Uterus (tissue), 4 donors: ENCODE measurements around the gene OPTC. TPM values are rescaled to one million over a fixed set of nuclear protein-coding genes. Genes with fewer than 3 reads are reported as not detected.

ENCODE experiments used
- DNase-seq, 2 donors: peaks; one replicate each; pipeline ENCODE4 v3.0.0-alpha.2; 2019 to 2020
- H3K27ac ChIP-seq, 2 donors: fragments of 200-600 bp; sonication (generic); 1 replicate in 1 of 2; 2 replicates in 1 of 2; pipeline ENCODE4 v1.5.1; 2016 to 2018
- H3K27me3 ChIP-seq, 2 donors: fragments of 200-600 bp; sonication (generic); one replicate each; pipeline ENCODE4 v1.5.1; 2018 to 2019; ENCODE audit warnings: control low read depth in 1 of 2
- H3K36me3 ChIP-seq, 2 donors: fragments of 200-600 bp; sonication (generic); one replicate each; pipeline ENCODE4 v1.5.1; 2019; ENCODE audit warnings: control low read depth in 1 of 2
- H3K4me1 ChIP-seq, 2 donors: fragments of 200-600 bp; sonication (generic); one replicate each; pipeline ENCODE4 v1.5.1; 2018 to 2019; ENCODE audit warnings: control low read depth in 1 of 2
- H3K4me3 ChIP-seq, 2 donors: fragments of 200-600 bp; sonication (generic); 1 replicate in 1 of 2; 2 replicates in 1 of 2; pipeline ENCODE4 v1.5.1; 2018 to 2019; ENCODE audit warnings: mild to moderate bottlenecking in 1 of 2
- H3K9me3 ChIP-seq, 2 donors: fragments of 200-600 bp; sonication (generic); one replicate each; pipeline ENCODE4 v1.5.1; 2019; ENCODE audit warnings: control low read depth in 1 of 2
- POLR2A ChIP-seq, 2 donors: fragments of 450-650 bp; IDR thresholded peaks; one replicate each; pipeline ENCODE4 v1.6.1; 2016; ENCODE audit warnings: antibody characterized with exemption in 2 of 2, mild to moderate bottlenecking in 1 of 2, moderate library complexity in 1 of 2
- intact Hi-C: fragments of 100-400 bp; cut with DNase I; formaldehyde crosslinking; loops from one replicate; pipeline ENCODE4 v1.15.1; 2023; ENCODE audit warnings: low total_unique reads
- total RNA-seq, 4 donors: library from RNA; depleted of rRNA in 3 of 4; stranded (reverse); fragments of >200 nt in 3 of 4; gene quantifications; one replicate each; pipeline versions ENCODE4 v1.1.0 to v1.2.4, GENCODE V29; 2014 to 2023
- TF ChIP-seq, protein P1 (sequence below), 4 experiments: fragments of 200-600 bp in 2 of 4; fragments of 450-650 bp in 2 of 4; sonication (generic) in 2 of 4; IDR thresholded peaks; one replicate each; pipeline ENCODE4 v1.5.1; 2016 to 2019; ENCODE audit warnings: antibody characterized with exemption in 4 of 4, mild to moderate bottlenecking in 2 of 4, moderate library complexity in 1 of 4
- donor health status: DM: yes; HTN: yes; CAD: no.

Gene OPTC
- total RNA-seq, 4 donors from 2014 or later = not detected

DNA sequence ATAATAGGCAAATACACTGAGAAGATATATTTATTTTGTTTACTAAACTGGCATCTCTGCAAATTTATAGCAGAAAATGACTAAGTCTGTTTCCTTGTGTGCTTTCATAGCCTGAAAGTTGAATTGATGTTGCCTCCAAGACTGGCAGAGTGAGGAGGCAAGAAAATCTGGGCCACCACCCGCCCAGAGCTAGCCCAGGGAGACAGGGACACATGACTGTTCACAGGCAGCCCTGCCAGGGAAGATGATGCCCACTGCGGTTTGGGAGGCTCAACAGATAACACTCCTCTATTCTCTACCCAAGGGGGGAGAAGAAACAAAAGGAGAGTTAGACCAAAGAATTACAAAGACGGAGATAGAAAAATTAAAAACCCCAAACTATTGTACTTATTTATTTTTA is 37.1 kb downstream of the OPTC start:
- Histone ChIP-seq H3K36me3 (no peaks in the 10 kb centered on the region), H3K27ac (peak overlapping the region; percentile 11 to 94), H3K4me1 (peaks cover 0 to 10% of the 10 kb centered on the region in 2 donors), H3K27me3 (no peaks in the 10 kb centered on the region), H3K4me3 (no peak overlapping the region), H3K9me3 (no peaks in the 10 kb centered on the region)
- TF ChIP-seq, protein P1, sequence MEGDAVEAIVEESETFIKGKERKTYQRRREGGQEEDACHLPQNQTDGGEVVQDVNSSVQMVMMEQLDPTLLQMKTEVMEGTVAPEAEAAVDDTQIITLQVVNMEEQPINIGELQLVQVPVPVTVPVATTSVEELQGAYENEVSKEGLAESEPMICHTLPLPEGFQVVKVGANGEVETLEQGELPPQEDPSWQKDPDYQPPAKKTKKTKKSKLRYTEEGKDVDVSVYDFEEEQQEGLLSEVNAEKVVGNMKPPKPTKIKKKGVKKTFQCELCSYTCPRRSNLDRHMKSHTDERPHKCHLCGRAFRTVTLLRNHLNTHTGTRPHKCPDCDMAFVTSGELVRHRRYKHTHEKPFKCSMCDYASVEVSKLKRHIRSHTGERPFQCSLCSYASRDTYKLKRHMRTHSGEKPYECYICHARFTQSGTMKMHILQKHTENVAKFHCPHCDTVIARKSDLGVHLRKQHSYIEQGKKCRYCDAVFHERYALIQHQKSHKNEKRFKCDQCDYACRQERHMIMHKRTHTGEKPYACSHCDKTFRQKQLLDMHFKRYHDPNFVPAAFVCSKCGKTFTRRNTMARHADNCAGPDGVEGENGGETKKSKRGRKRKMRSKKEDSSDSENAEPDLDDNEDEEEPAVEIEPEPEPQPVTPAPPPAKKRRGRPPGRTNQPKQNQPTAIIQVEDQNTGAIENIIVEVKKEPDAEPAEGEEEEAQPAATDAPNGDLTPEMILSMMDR (IDR thresholded peaks at IDR 0.05) = no peak
- TF ChIP-seq POLR2A (IDR thresholded peaks at IDR 0.05) = no peak
- intact Hi-C loops = no loop called here
- DNase-seq = no peak

DNA sequence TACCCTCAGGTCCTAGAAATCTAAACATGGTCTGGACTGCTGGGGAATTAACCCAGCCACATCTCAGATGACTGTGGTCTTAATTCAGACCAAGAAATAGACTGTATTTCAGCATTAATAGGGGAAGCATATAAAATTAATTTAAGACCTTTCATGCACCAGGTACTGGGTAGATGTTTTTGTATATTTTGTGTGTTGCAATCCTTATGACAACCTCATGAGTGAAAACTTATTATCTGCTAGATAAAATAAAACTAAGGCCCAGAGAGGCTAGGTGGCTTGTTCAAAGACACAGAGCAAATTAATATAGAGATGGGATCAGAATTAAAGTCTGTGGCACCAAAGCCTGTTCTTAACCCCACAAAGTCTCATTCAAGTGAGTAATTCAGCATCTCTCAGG is 40.1 kb downstream of the OPTC start:
- Histone ChIP-seq H3K4me3 (no peak overlapping the region), H3K9me3 (no peaks in the 10 kb centered on the region), H3K27me3 (no peaks in the 10 kb centered on the region), H3K27ac (peak overlapping the region; percentile 55 to 94), H3K36me3 (no peaks in the 10 kb centered on the region), H3K4me1 (peaks cover 7 to 15% of the 10 kb centered on the region in 2 donors)
- intact Hi-C loops = no loop called here
- TF ChIP-seq, protein P1 (IDR thresholded peaks at IDR 0.05) = no peak
- TF ChIP-seq POLR2A (IDR thresholded peaks at IDR 0.05) = no peak
- no peak for DNase-seq

DNA sequence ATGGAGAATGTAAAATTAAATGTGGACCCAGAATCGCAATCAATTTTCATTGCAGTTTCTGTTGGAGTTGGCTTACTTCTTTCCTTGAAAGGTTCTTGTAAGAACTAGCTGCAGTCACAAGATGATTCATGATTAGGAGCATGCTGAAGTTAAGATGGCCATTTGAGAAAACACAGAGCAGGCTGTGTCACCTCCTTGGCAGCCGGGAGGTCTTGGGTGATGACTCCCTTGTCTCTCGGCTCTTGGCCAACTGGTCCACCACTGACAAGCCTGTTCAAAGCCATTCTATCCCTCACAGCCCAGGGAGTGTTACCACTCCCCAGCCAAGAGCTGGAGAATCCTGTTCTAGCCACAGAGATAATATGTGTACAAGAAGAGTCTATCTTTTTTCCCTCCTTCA is 40.6 kb downstream of the OPTC start:
- Histone ChIP-seq H3K27me3 (no peaks in the 10 kb centered on the region), H3K9me3 (no peaks in the 10 kb centered on the region), H3K4me3 (no peak overlapping the region), H3K36me3 (no peaks in the 10 kb centered on the region), H3K27ac (peak overlapping the region; percentile 86 to 94), H3K4me1 (peaks cover 7 to 16% of the 10 kb centered on the region in 2 donors)
- DNase-seq = peak; percentile 96 to 99
- TF ChIP-seq, protein P1 (IDR thresholded peaks at IDR 0.05) = no peak
- TF ChIP-seq POLR2A (IDR thresholded peaks at IDR 0.05) = no peak
- intact Hi-C loops = no loop called here

DNA sequence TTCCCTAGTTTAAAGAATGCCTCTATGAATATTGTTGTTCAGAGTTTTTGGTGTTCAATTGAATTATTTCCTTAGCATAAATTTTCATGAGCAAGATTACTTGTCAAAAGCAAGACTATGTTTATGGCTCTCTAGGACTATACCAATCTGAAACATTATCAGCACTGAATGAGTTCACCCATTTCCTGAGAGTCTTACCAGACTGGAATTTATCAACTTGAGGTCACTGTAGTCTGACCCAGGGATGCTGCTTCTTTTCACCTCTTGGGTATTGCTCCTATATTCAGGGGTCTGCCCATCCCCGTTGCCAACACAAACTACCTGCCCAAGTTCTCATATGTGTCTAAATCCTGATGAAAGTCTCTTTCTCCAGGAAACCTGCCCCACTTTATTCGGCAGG is 42.6 kb downstream of the OPTC start:
- Histone ChIP-seq H3K9me3 (no peaks in the 10 kb centered on the region), H3K27ac (peak overlapping the region; percentile 86 to 94), H3K4me1 (peaks cover 7 to 16% of the 10 kb centered on the region in 2 donors), H3K36me3 (no peaks in the 10 kb centered on the region), H3K27me3 (no peaks in the 10 kb centered on the region), H3K4me3 (no peak overlapping the region)
- intact Hi-C loops = no loop called here
- DNase-seq = no peak
- TF ChIP-seq, protein P1 (IDR thresholded peaks at IDR 0.05) = no peak
- TF ChIP-seq POLR2A (IDR thresholded peaks at IDR 0.05) = no peak

DNA sequence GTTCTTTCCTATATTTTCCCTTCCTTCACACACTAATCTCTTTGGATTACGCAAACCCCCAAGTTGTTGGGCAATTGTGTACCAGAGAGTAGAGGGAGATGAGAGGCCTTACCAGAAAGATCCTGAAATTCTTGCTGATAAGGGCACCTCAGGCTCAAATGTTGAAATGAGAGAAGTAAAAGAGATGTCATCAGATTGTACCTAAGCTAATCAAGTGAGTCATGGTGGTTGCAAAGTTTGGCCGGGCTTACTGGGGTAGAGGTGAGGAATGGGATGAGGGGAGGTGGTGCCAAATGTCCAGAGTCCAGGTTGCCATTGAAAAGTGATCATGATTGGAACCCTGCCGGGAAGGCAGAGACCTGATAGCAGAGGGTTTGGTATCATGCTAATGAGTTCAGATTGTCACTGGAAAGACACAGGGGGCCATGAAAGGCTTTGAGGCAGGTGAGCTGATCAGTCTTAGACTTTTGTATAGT is 43.1 kb downstream of the OPTC start:
- no peak for TF ChIP-seq POLR2A (IDR thresholded peaks at IDR 0.05)
- TF ChIP-seq, protein P1 (IDR thresholded peaks at IDR 0.05) = no peak
- Histone ChIP-seq H3K27me3 (no peaks in the 10 kb centered on the region), H3K4me1 (peaks cover 7 to 16% of the 10 kb centered on the region in 2 donors), H3K9me3 (no peaks in the 10 kb centered on the region), H3K4me3 (no peak overlapping the region), H3K27ac (peak overlapping the region; percentile 86 to 94), H3K36me3 (no peaks in the 10 kb centered on the region)
- peak; percentile 49 to 81 for DNase-seq
- intact Hi-C loops = no loop called here
